SH-SY5Y (cell line): ENCODE measurements around the gene CAMKK2.

ENCODE experiments used
- GATA2 ChIP-seq: IDR thresholded peaks from 2 replicates; pipeline ENCODE4 v1.6.1; 2011; ENCODE audit warnings: mild to moderate bottlenecking, low read depth, low read length
- GATA3 ChIP-seq: IDR thresholded peaks from 2 replicates; pipeline ENCODE4 v1.6.1; 2011; ENCODE audit warnings: low read depth, mild to moderate bottlenecking, low read length, moderate library complexity

GRCh38 chr12:121301876-121302275 is 5.4 kb upstream of the CAMKK2 start:
- TF ChIP-seq GATA2 (no peak), GATA3 (no peak)
